Naive B cell (primary cell): Measurements from ENCODE around the gene ALDH18A1. TPM values are rescaled to one million over a fixed set of nuclear protein-coding genes. Genes with fewer than 3 reads are reported as not detected.

Experiments
- ATAC-seq, 2 donors: fragments of 150-1000 bp; cut with Tn5 transposase; 2 replicates each; pipeline ENCODE4 v1.10.0; 2021; ENCODE audit warnings: low read depth in 2 of 2, mild to moderate bottlenecking in 2 of 2, moderate library complexity in 2 of 2
- DNase-seq: peaks from one replicate; pipeline ENCODE4 v3.0.0; 2022
- H3K27ac Mint-ChIP-seq, 6 donors: one replicate each; pipeline ENCODE4 v1.8.0; 2020 to 2022; ENCODE audit warnings: mild to moderate bottlenecking in 6 of 6, mixed read lengths in 6 of 6, moderate library complexity in 5 of 6, inconsistent platforms in 2 of 6
- H3K27me3 Mint-ChIP-seq, 3 donors: one replicate each; pipeline ENCODE4 v1.8.0; 2021 to 2022; ENCODE audit warnings: mixed read lengths in 3 of 3, mild to moderate bottlenecking in 1 of 3
- H3K36me3 Mint-ChIP-seq, 2 donors: one replicate each; pipeline ENCODE4 v1.8.0; 2020 to 2022; ENCODE audit warnings: mixed read lengths in 2 of 2, inconsistent platforms in 1 of 2, mild to moderate bottlenecking in 1 of 2
- H3K4me1 Mint-ChIP-seq, 3 donors: one replicate each; pipeline ENCODE4 v1.8.0; 2020 to 2022; ENCODE audit warnings: mixed read lengths in 3 of 3, inconsistent platforms in 1 of 3, mild to moderate bottlenecking in 1 of 3, moderate library complexity in 1 of 3
- H3K4me3 Mint-ChIP-seq, 8 donors: one replicate each; pipeline ENCODE4 v1.8.0; 2020 to 2022; ENCODE audit warnings: mild to moderate bottlenecking in 8 of 8, mixed read lengths in 8 of 8, moderate library complexity in 8 of 8, inconsistent platforms in 2 of 8
- H3K9me3 Mint-ChIP-seq, 7 donors: one replicate each; pipeline ENCODE4 v1.8.0; 2020 to 2022; ENCODE audit warnings: mixed read lengths in 7 of 7, mild to moderate bottlenecking in 5 of 7, inconsistent platforms in 2 of 7, moderate library complexity in 1 of 7
- polyA plus RNA-seq, 6 donors: library from polyadenylated mRNA; unstranded; fragments of 300-500 nt; fragmentation: Illumina TruSeq; gene quantifications; one replicate each; pipeline ENCODE4 v1.2.3, GENCODE V29; 2021; ENCODE audit warnings: low read depth in 6 of 6

The ALDH18A1 gene
- polyA plus RNA-seq, 6 donors from 2014 or later = 32.7 to 61.8 (median 45.5) TPM

DNA sequence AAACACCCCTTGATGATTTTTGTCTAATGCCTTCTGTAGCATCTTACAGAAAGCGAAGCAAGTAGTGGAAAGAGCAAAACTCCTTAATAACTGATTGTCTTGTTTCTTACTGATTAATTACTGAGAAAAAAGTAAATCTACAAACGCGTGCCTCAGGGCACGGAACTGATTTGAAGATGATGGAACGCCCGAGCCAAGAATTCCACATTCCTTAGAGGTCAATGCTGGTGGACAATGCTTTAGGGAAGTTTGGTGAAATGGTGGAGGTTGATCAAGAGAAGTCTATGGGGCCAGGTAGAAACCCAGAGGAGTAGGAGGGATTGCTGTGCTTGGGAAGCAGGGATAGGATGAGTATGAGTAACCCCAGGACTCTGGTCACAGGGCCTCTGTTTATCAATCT lies 90.4 kb downstream of the ALDH18A1 start:
- H3K27ac Mint-ChIP-seq = no peak overlapping the region
- peak overlapping the region in 1 of 8 donors; percentile 36 for H3K4me3 Mint-ChIP-seq
- no peaks in the 10 kb centered on the region for H3K36me3 Mint-ChIP-seq
- H3K27me3 Mint-ChIP-seq = peaks cover 6 to 12% (median 8%) of the 10 kb centered on the region in 3 donors
- H3K4me1 Mint-ChIP-seq = peaks cover 0 to 4% (median 0%) of the 10 kb centered on the region in 3 donors
- ATAC-seq = no peak
- DNase-seq = no peak
- no peaks in the 10 kb centered on the region for H3K9me3 Mint-ChIP-seq

DNA sequence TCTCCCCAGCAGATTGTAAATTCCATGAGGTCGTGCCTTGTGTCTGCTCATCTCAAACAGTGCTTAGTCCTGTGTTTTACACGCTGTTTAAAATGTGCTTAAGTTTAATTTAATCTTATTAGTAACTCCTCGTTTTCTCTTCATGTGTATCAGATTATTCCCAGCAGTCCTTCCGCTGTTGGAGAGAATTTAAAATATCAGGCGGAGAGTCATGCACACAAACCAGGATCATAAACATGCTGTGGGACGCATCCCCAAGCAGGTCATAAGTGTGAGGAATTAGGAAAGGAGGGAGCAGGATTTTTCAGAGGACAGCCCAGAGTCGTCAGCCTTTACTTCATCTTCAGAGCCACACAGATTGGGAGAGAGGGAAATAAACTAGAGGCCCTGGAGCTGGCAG lies 91.2 kb downstream of the ALDH18A1 start:
- no peak for DNase-seq
- no peak for ATAC-seq
- Mint-ChIP-seq H3K36me3 (no peaks in the 10 kb centered on the region), H3K27ac (no peak overlapping the region), H3K9me3 (no peaks in the 10 kb centered on the region), H3K4me1 (peaks cover 5 to 8% (median 6%) of the 10 kb centered on the region in 3 donors), H3K4me3 (no peak overlapping the region), H3K27me3 (peaks cover 6 to 12% (median 9%) of the 10 kb centered on the region in 3 donors)

DNA sequence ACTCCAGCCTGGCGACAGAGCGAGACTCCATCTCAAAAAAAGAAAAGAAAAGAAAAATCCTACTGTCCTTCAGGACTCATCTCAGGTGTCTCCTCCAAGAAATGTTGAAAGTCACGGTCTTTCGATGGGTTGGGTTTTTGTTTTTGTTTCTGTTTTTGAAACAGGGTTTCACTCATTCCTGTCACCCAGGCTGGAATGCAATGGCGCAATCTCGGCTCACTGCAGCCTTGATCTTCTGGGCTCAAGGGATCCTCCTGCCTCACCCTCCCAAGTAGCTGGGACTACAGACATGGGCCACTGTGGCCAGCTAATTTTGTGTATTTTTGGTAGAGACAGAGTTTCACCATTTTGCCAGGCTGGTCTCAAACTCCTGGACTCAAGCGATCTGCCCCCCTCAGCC lies 92.2 kb downstream of the ALDH18A1 start:
- Mint-ChIP-seq H3K9me3 (no peaks in the 10 kb centered on the region), H3K27ac (no peak overlapping the region), H3K36me3 (no peaks in the 10 kb centered on the region), H3K4me1 (peaks cover 12 to 13% (median 12%) of the 10 kb centered on the region in 3 donors), H3K27me3 (peaks cover 16 to 21% (median 19%) of the 10 kb centered on the region in 3 donors), H3K4me3 (peak overlapping the region in 1 of 8 donors; percentile 10)
- no peak for DNase-seq
- ATAC-seq = no peak

DNA sequence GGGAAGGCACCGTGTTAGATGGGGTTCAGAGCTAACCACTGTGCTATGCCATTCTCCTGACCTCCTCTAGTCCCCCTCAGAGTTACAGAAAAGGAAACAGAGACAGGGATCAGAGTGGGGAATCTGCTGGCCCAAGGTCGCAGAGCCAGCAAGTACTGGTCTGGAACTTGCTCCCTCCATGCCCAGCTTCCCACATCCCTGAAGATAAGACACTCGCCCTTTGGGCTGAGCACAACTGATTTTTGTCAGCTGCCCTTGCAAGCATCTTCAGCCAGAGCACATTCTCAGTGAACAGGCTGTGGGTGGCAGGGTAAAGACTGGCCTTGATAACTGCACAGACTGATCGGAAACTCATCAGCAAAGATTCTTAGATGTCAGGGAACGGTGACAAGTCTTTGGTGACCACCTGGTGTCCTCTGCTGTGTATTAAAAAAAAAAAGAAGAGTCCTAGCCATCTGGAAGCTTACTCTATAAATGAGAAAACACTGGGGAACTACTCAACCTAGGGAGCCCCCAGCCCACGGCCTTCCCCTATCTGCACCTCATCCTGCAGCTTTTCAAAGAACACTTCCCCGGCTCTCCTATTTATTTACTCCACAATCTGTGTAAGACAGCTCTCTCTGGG lies 94.1 kb downstream of the ALDH18A1 start:
- Mint-ChIP-seq H3K27me3 (peaks cover 21 to 38% (median 33%) of the 10 kb centered on the region in 3 donors), H3K36me3 (no peaks in the 10 kb centered on the region), H3K4me1 (peaks cover 12 to 13% (median 12%) of the 10 kb centered on the region in 3 donors), H3K9me3 (no peaks in the 10 kb centered on the region), H3K4me3 (peak overlapping the region; percentile 15 to 98 (median 90)), H3K27ac (peak overlapping the region in 2 of 6 donors; percentile 32 to 70)
- DNase-seq = no peak
- ATAC-seq = no peak

DNA sequence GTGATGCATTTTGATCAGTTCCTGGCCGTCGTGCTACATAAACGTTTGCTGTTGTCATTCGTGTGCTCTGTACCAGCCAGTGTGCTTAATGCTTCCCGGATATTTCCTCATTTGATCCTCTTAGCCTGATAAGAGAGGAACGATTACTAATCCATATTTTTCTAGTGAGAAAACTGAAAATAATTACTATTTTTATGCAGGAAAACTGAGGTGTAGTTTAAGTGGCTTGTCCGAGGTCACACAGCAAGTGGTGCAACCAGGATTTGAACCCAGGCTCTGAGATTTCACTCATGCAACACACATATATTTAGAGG lies 94.7 kb downstream of the ALDH18A1 start:
- Mint-ChIP-seq H3K4me3 (peak overlapping the region; percentile 84 to 98 (median 92)), H3K27me3 (peaks cover 21 to 44% (median 33%) of the 10 kb centered on the region in 3 donors), H3K4me1 (peaks cover 12 to 13% (median 12%) of the 10 kb centered on the region in 3 donors), H3K36me3 (no peaks in the 10 kb centered on the region), H3K9me3 (no peaks in the 10 kb centered on the region), H3K27ac (peak overlapping the region in 1 of 6 donors; percentile 55)
- DNase-seq (no peak), ATAC-seq (no peak)

DNA sequence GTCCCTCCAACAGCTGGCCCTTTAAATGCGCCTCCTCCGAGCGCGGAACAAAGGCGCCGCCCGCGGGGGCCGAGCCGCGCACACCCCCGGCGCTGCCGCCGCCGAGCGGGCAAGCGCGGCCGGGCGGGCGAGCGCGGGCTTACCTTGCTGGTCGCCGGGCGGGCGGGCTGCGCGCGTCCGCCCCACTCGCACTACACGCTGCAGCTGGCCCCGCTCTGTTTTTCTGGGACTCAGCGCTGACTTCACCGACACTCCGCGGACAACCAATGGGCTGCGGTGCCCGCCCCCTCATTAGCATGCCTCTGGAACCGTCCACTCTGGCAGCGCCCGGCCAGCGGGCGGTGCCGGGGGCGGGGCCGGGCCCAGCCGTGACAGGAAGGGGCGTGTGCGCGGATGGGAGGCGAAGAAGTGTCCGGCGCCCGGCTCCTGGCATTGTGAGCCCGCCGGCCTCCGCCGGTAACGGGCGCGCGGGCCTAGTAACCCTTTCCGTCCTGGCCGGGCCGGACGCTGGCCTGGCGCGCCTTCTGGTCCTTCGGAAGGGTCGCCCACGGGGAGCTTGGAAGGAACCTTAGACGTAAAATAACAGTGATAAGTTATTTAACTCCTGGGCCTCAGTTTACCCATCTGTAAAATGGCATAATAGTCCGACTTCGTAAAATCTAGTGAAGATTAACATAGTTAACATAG lies 95.2 kb downstream of the ALDH18A1 start, which contains the start of gene SORBS1:
Gene SORBS1 (minus strand): TSS at position 195 of the 687 bp plus-strand sequence. CDS start 120,236 bp downstream, outside the sequence.
- peak within 1 kb of the TSS; percentile 95 to 99 (median 98) for H3K4me3 Mint-ChIP-seq
- peak; percentile 89 for DNase-seq
- H3K27ac Mint-ChIP-seq = peak within 1 kb of the TSS in 5 of 6 donors; percentile 55 to 97 (median 86)
- H3K9me3 Mint-ChIP-seq = no peaks in the 10 kb centered on the region
- ATAC-seq = peak; percentile 94 to 97
- H3K27me3 Mint-ChIP-seq = peaks cover 21 to 46% (median 32%) of the 10 kb centered on the region in 3 donors
- peaks cover 12 to 13% (median 12%) of the 10 kb centered on the region in 3 donors for H3K4me1 Mint-ChIP-seq
- H3K36me3 Mint-ChIP-seq = no peaks in the 10 kb centered on the region

DNA sequence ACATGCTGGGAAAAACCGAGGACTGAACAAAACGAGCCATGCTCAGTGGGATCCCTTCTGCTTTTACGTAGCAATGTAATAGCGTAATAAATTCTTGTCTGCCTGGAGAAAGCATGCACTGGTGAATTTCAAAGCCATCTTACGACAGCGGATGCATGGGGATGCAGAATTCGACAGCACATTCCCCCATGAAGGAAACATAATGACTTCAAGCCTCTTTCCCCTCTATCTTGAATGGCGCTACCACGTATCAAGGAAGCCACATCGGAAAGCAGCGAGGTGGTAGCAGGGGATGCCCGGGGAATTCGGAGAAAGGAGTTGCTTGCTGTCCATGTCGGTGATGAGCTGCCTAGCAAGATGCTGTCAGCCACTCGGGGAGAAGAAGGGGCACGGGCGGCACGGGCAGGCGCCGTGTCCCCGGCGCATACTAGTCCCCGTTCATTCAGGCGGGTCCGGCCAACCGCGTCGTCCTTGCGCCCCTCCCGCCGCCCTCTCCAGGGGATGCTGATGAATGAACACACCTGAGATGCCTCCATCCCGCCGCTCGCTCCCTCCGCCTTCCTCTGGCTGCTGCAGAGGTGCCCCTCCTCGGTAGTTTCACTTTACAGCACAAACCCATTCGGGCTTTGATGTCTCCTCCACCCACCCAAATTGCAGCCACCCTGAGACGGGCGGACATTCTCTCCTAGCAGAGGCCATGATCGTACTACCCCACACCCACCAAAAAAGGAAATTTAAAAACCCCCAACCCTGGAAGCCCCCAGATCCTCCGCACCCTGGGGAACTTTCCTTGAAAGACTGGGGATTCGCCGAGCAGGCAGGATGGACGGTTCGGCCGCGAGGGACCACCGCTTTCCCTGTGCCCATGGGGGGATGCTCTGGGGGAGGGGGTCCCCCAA lies 96.0 kb downstream of the ALDH18A1 start:
- H3K36me3 Mint-ChIP-seq = no peaks in the 10 kb centered on the region

DNA sequence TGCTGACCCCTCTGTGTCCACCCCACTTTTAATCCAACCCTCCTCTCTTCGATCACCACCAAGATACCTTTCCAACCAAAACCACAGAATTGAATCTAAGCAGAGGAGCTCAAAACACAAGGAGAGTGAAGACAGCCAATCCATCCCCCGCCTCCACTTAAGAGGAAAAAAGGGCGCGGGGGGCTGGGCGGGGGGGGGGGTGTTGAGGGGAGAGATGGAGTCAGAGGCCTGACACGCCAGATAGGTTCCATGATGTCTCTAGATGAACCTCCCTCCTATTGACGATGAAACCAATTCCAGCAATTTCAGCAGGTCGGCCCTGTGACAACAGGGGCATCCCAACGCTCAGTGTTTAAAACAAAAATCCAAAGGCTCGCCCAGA lies 96.6 kb downstream of the ALDH18A1 start:
- no peak for DNase-seq
- Mint-ChIP-seq H3K4me1 (peaks cover 12 to 13% (median 12%) of the 10 kb centered on the region in 3 donors), H3K9me3 (no peaks in the 10 kb centered on the region), H3K36me3 (no peaks in the 10 kb centered on the region), H3K27me3 (peaks cover 17 to 41% (median 28%) of the 10 kb centered on the region in 3 donors), H3K4me3 (peak overlapping the region; percentile 95 to 99 (median 98)), H3K27ac (no peak overlapping the region)
- ATAC-seq = no peak

More for the DNA sequence above, 96.0 kb downstream of the ALDH18A1 start:
- H3K4me1 Mint-ChIP-seq = peaks cover 12 to 13% (median 12%) of the 10 kb centered on the region in 3 donors
- H3K4me3 Mint-ChIP-seq = peak overlapping the region; percentile 95 to 99 (median 98)
- H3K9me3 Mint-ChIP-seq = no peaks in the 10 kb centered on the region
- peak overlapping the region in 5 of 6 donors; percentile 54 to 97 (median 86) for H3K27ac Mint-ChIP-seq
- peaks cover 17 to 41% (median 28%) of the 10 kb centered on the region in 3 donors for H3K27me3 Mint-ChIP-seq
- peak; percentile 44 to 45 for ATAC-seq
- peak; percentile 29 for DNase-seq

DNA sequence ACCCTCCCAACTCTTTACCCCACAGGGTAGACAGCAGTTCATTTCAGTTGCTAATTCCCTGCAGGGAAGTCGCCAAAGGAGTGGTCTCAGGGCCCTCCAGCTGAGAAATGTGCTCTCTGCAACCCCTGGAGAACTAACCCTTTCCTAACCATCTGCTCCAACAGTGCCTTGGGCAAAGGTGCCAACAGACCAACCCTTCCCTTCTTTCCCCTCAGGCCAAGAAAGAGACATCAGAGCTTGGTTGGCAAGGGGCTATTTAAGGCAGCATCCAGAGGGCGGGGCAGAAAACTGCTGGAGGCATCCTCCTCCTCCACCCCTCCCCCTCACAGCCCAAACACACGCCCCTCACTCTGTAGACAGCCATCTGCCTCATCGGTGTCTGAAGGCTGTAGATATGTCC lies 97.0 kb downstream of the ALDH18A1 start:
- no peak for ATAC-seq
- Mint-ChIP-seq H3K27ac (peak overlapping the region in 1 of 6 donors; percentile 4), H3K9me3 (no peaks in the 10 kb centered on the region), H3K27me3 (peaks cover 17 to 41% (median 28%) of the 10 kb centered on the region in 3 donors), H3K4me1 (peaks cover 12 to 13% (median 12%) of the 10 kb centered on the region in 3 donors), H3K4me3 (peak overlapping the region in 7 of 8 donors; percentile 36 to 98 (median 77)), H3K36me3 (no peaks in the 10 kb centered on the region)
- no peak for DNase-seq

DNA sequence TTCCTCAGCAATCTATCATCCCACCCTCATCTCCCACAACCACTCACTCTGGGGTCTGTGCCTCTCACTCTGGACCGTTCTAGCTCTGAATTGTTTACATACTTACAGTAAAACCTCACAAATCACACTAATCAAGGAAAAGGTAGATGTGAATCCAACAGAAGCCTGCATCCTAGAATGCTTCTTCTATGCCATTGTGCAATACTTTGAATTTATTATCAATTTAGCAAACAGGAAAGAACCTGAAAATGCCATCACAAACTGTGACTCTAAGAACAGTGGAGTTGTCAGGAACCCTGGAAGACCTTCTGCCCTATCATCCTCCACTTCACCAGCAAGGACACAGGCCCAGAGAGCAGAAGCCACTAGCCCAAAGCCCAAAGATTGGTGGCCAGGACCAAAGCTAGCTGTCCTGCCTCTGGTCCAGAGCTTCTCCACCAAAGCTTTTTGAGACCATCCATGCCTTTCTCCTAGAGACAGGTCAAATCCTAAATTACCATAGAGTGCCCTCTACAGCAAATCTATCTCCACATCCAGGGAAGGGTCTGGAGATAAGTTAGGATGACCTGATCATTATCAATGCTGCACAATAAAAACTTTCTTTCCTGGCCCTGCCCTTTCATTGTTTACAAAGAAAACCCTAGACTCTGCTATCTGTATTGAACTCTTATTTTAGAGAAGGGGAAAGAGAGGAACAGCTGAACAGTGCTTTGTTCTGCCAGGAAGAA lies 97.8 kb downstream of the ALDH18A1 start:
- Mint-ChIP-seq H3K4me3 (peak overlapping the region in 4 of 8 donors; percentile 72 to 98 (median 87)), H3K4me1 (peaks cover 12 to 13% (median 12%) of the 10 kb centered on the region in 3 donors), H3K9me3 (no peaks in the 10 kb centered on the region), H3K36me3 (no peaks in the 10 kb centered on the region), H3K27me3 (peaks cover 17 to 41% (median 28%) of the 10 kb centered on the region in 3 donors), H3K27ac (no peak overlapping the region)
- ATAC-seq (no peak), DNase-seq (no peak)

DNA sequence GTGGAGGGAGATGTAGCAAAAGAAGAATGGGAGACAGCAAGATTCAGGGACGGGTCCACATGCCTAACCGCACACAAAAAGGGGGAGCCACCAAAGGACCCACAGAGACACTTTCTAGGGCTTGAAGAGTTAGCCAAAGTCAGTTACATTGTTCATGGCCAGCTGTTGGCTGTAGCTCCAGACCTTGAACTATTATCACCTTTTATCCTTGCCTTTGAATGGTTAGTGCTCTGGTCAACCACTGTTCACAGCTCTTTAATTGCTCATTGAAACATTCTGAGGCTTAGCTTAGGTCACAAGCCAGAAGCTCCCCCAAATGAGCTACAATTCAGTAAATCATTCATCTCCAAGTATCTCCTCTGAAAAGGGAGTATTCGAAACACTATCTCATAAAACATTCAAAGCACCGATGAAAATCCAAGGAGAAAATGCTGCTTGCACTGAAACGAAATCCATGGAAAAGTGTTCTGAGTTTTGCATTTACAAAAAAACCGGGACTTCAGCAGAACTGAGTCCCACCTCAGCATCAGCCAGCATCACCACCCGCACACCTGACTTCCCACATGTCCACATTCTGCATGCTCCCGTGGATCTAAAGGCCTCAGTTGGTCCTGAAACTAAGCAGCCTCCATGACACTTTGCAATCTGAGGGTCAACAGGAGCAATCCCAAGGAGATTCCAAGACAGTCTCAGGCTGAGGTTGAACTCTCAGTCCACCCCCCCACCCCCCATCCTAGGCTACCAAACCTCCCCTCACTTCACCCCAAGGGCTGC lies 99.3 kb downstream of the ALDH18A1 start:
- H3K9me3 Mint-ChIP-seq = peaks cover 0 to 8% (median 2%) of the 10 kb centered on the region in 7 donors
- H3K27me3 Mint-ChIP-seq = peaks cover 14 to 41% (median 28%) of the 10 kb centered on the region in 3 donors
- ATAC-seq = no peak
- H3K4me1 Mint-ChIP-seq = peaks cover 12 to 13% (median 12%) of the 10 kb centered on the region in 3 donors
- no peak for DNase-seq
- H3K27ac Mint-ChIP-seq = no peak overlapping the region
- peaks cover 0 to 11% of the 10 kb centered on the region in 2 donors for H3K36me3 Mint-ChIP-seq
- H3K4me3 Mint-ChIP-seq = peak overlapping the region in 2 of 8 donors; percentile 53 to 98
